Ascending aorta (tissue), 2 donors: ENCODE measurements around the gene HCRTR1. TPM values are rescaled to one million over a fixed set of nuclear protein-coding genes. Genes with fewer than 3 reads are reported as not detected.

Experiments
- DNase-seq, 2 donors: peaks; one replicate each; pipeline ENCODE4 v3.0.0-alpha.2; 2019; ENCODE audit warnings: low spot score in 2 of 2
- H3K27ac ChIP-seq, 2 donors: fragments of 200-600 bp; sonication (generic); one replicate each; pipeline ENCODE4 v1.5.1; 2016 to 2017; ENCODE audit warnings: mild to moderate bottlenecking in 1 of 2
- H3K27me3 ChIP-seq: fragments of 200-600 bp; sonication (generic); one replicate; pipeline ENCODE4 v1.5.1; 2017
- H3K36me3 ChIP-seq, 2 donors: fragments of 200-600 bp; sonication (generic); one replicate each; pipeline ENCODE4 v1.5.1; 2016
- H3K4me1 ChIP-seq, 2 donors: fragments of 200-600 bp; sonication (generic); one replicate each; pipeline ENCODE4 v1.5.1; 2016 to 2017; ENCODE audit warnings: mild to moderate bottlenecking in 1 of 2
- H3K4me3 ChIP-seq, 2 donors: fragments of 200-600 bp; sonication (generic); one replicate each; pipeline ENCODE4 v1.5.1; 2016 to 2017; ENCODE audit warnings: mild to moderate bottlenecking in 1 of 2
- H3K9me3 ChIP-seq, 2 donors: fragments of 200-600 bp; sonication (generic); one replicate each; pipeline ENCODE4 v1.5.1; 2016
- CTCF ChIP-seq, 3 experiments: fragments of 200-600 bp in 2 of 3; fragments of 450-650 bp in 1 of 3; sonication (generic) in 2 of 3; IDR thresholded peaks; one replicate each; pipeline ENCODE4 v1.5.1; 2016 to 2019; ENCODE audit warnings: antibody characterized with exemption in 3 of 3, mild to moderate bottlenecking in 1 of 3, moderate library complexity in 1 of 3
- intact Hi-C: fragments of 100-400 bp; cut with DNase I; formaldehyde crosslinking; loops from one replicate; pipeline ENCODE4 v1.15.1; 2023
- total RNA-seq: library from RNA; depleted of rRNA; stranded (reverse); fragments of >200 nt; gene quantifications from one replicate; pipeline ENCODE4 v1.1.0, GENCODE V29; 2016

HCRTR1 gene
- total RNA-seq, 1 donor from 2014 or later = not detected

- H3K27me3 ChIP-seq = no peaks in the 10 kb centered on the region
- DNase-seq = no peak
- no peak overlapping the region for H3K4me3 ChIP-seq
- H3K36me3 ChIP-seq = peaks cover 43 to 63% of the 10 kb centered on the region in 2 donors
- no peak overlapping the region for H3K27ac ChIP-seq
- no peak for TF ChIP-seq CTCF (IDR thresholded peaks at IDR 0.05)
- no peaks in the 10 kb centered on the region for H3K4me1 ChIP-seq
- intact Hi-C loops = no loop called here
- no peaks in the 10 kb centered on the region for H3K9me3 ChIP-seq
Observed at GRCh38 chr1:31657972-31658510, 40.6 kb downstream of the HCRTR1 start.

- no peak overlapping the region for H3K4me3 ChIP-seq
- no peak for DNase-seq
- H3K36me3 ChIP-seq = peaks cover 40 to 61% of the 10 kb centered on the region in 2 donors
- intact Hi-C loops = no loop called here
- no peaks in the 10 kb centered on the region for H3K27me3 ChIP-seq
- no peaks in the 10 kb centered on the region for H3K4me1 ChIP-seq
- H3K27ac ChIP-seq = peak overlapping the region; percentile 26 to 49
- no peak for TF ChIP-seq CTCF (IDR thresholded peaks at IDR 0.05)
- no peaks in the 10 kb centered on the region for H3K9me3 ChIP-seq
Observed at GRCh38 chr1:31658721-31659120, 41.2 kb downstream of the HCRTR1 start.

- TF ChIP-seq CTCF (IDR thresholded peaks at IDR 0.05) = no peak
- H3K27ac ChIP-seq = peak overlapping the region in 1 of 2 donors; percentile 49
- no peaks in the 10 kb centered on the region for H3K4me1 ChIP-seq
- H3K9me3 ChIP-seq = no peaks in the 10 kb centered on the region
- no peaks in the 10 kb centered on the region for H3K27me3 ChIP-seq
- no peak for DNase-seq
- intact Hi-C loops = loop anchor here (10.0 kb wide), 1 partner anchor 405 kb away; no protein-coding TSS in a partner anchor
- H3K36me3 ChIP-seq = peaks cover 36 to 54% of the 10 kb centered on the region in 2 donors
- H3K4me3 ChIP-seq = no peak overlapping the region
Observed at GRCh38 chr1:31659889-31660288, 42.4 kb downstream of the HCRTR1 start.

GRCh38 chr1:31660871-31661455 lies 43.5 kb downstream of the HCRTR1 start:
- Histone ChIP-seq H3K9me3 (no peaks in the 10 kb centered on the region), H3K4me1 (no peaks in the 10 kb centered on the region), H3K36me3 (peaks cover 45 to 57% of the 10 kb centered on the region in 2 donors), H3K27me3 (no peaks in the 10 kb centered on the region), H3K27ac (peak overlapping the region; percentile 1 to 43), H3K4me3 (no peak overlapping the region)
- DNase-seq = no peak
- TF ChIP-seq CTCF (IDR thresholded peaks at IDR 0.05) = no peak
- intact Hi-C loops = loop anchor here (10.0 kb wide), 1 partner anchor 404 kb away; no protein-coding TSS in a partner anchor

- TF ChIP-seq CTCF (IDR thresholded peaks at IDR 0.05) = no peak
- Histone ChIP-seq H3K4me3 (no peak overlapping the region), H3K27ac (no peak overlapping the region), H3K36me3 (peaks cover 49 to 50% of the 10 kb centered on the region in 2 donors), H3K9me3 (no peaks in the 10 kb centered on the region), H3K27me3 (no peaks in the 10 kb centered on the region), H3K4me1 (peaks cover 0 to 3% of the 10 kb centered on the region in 2 donors)
- no peak for DNase-seq
- intact Hi-C loops = loop anchor here (10.0 kb wide), 1 partner anchor 403 kb away; no protein-coding TSS in a partner anchor
Observed at GRCh38 chr1:31661856-31662255, 44.4 kb downstream of the HCRTR1 start.
